HG03575 (cell line): ENCODE data around the gene HLA-DQA1.
"Not testable (repeated sequence)": the region's sequence is repeated elsewhere in the genome, so short reads cannot be mapped to it uniquely, and the experiment has no call there.

Experiments used
- ATAC-seq: cut with Tn5 transposase; IDR thresholded peaks from one replicate; pipeline ENCODE4 v1.9.1; 2021; ENCODE audit not compliant: unreplicated experiment, insufficient number of reproducible peaks, low FRiP score; ENCODE audit errors: extremely low read depth

Gene HLA-DQA1

GRCh38 chr6:32615885-32616532 lies 21.2 kb upstream of the HLA-DQA1 start:
- no peak for ATAC-seq

GRCh38 chr6:32617751-32618150 lies 19.5 kb upstream of the HLA-DQA1 start:
- no peak for ATAC-seq

GRCh38 chr6:32621372-32621771 lies 15.8 kb upstream of the HLA-DQA1 start:
- no peak for ATAC-seq

GRCh38 chr6:32622545-32623401 lies 14.4 kb upstream of the HLA-DQA1 start:
- peak; percentile 73 for ATAC-seq

- ATAC-seq = no peak
Observed at GRCh38 chr6:32623693-32624092, 13.5 kb upstream of the HLA-DQA1 start.

- ATAC-seq = no peak
Observed at GRCh38 chr6:32624565-32624964, 12.6 kb upstream of the HLA-DQA1 start.

- ATAC-seq = no peak
Observed at GRCh38 chr6:32625137-32625536, 12.1 kb upstream of the HLA-DQA1 start.

- ATAC-seq = no peak
Observed at GRCh38 chr6:32627249-32627648, 10.0 kb upstream of the HLA-DQA1 start.

- ATAC-seq = no peak
Observed at GRCh38 chr6:32627831-32628230, 9.4 kb upstream of the HLA-DQA1 start.

GRCh38 chr6:32629793-32630192 lies 7.4 kb upstream of the HLA-DQA1 start:
- ATAC-seq = not testable (repeated sequence)

- ATAC-seq = no peak
Observed at GRCh38 chr6:32635526-32636123, 1.6 kb upstream of the HLA-DQA1 start.

GRCh38 chr6:32637883-32638282 lies 677 bp downstream of the HLA-DQA1 start:
- ATAC-seq = no peak

GRCh38 chr6:32638532-32639219 lies 1.5 kb downstream of the HLA-DQA1 start:
- no peak for ATAC-seq

- ATAC-seq = no peak
Observed at GRCh38 chr6:32639440-32640394, 2.5 kb downstream of the HLA-DQA1 start.

GRCh38 chr6:32641122-32641521 lies 3.9 kb downstream of the HLA-DQA1 start:
- ATAC-seq = no peak

GRCh38 chr6:32641785-32642719 lies 4.8 kb downstream of the HLA-DQA1 start:
- ATAC-seq = not testable (repeated sequence)

GRCh38 chr6:32642720-32643106 lies 5.5 kb downstream of the HLA-DQA1 start:
- ATAC-seq = no peak
